GM21576 (cell line): Measurements from ENCODE around the gene UBE2QL1.

Source experiments
- ATAC-seq: cut with Tn5 transposase; IDR thresholded peaks from one replicate; pipeline ENCODE4 v1.9.1; 2021; ENCODE audit warnings: mild to moderate bottlenecking, moderate library complexity; ENCODE audit not compliant: unreplicated experiment

Gene UBE2QL1

GRCh38 chr5:6473284-6473683 lies 24.6 kb downstream of the UBE2QL1 start:
- no peak for ATAC-seq

DNA sequence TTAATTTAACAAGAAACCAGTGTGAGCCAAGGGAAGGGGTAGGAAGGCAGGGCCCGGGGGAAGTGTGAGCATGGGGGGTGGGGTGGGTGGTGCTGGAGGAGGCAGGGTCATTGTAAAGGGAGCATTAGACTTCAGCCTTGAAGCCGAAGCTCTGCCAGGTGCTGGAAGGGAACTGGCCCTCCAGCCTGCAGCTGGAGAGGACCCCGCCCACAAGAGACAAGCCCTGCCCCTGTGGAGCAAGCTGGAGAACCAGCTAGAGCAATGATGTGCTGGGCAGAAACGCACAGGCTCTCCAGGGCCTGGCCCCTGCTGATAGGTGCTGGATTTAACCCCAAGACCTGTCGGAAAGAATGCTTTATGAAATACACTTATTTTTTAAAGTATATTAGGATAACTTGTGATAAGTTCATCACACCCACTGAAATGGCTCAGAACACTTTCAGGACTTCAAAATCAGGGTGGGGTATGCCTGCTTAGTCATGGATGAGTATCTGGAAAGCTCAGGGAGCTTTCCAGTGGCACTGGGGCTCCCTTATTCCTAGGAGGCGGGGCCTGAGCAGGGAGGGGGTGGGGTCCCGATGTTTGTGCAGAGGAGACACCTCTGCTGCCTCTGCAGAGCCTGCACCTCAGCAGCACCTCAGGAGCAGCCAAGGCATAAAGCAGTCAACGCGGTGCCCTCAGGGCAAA lies 27.1 kb downstream of the UBE2QL1 start:
- no peak for ATAC-seq

GRCh38 chr5:6476313-6476661 lies 27.6 kb downstream of the UBE2QL1 start:
- no peak for ATAC-seq

DNA sequence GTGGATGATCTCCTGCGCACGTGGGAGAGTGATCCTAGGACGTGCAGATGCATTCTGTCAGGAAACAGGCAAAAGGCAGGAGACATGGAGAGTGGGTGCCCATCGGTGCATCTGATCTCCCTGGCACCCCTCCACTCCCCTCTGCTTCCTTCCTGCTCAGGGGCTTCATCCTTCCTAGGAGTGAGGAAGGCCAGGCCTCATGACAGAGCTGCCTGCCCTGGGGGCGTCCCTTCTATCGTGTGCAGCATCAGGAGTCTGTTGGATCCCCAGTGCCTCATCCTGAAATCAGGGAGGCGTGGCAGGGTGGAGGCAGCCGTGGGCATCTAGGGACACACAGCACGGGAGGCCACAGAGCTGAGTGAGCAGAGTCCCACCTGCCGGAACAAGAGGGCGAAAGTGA lies 30.1 kb downstream of the UBE2QL1 start:
- no peak for ATAC-seq

GRCh38 chr5:6480133-6481051 lies 31.7 kb downstream of the UBE2QL1 start:
- ATAC-seq = peak; percentile 58

- no peak for ATAC-seq
These were observed 34.1 kb downstream of the UBE2QL1 start for GRCh38 chr5:6482735-6483134.

- peak; percentile 88 for ATAC-seq
These were observed 35.3 kb downstream of the UBE2QL1 start for GRCh38 chr5:6483880-6484382.

- no peak for ATAC-seq
These were observed 35.8 kb downstream of the UBE2QL1 start for GRCh38 chr5:6484446-6484845.

GRCh38 chr5:6484899-6485298 lies 36.2 kb downstream of the UBE2QL1 start:
- no peak for ATAC-seq

DNA sequence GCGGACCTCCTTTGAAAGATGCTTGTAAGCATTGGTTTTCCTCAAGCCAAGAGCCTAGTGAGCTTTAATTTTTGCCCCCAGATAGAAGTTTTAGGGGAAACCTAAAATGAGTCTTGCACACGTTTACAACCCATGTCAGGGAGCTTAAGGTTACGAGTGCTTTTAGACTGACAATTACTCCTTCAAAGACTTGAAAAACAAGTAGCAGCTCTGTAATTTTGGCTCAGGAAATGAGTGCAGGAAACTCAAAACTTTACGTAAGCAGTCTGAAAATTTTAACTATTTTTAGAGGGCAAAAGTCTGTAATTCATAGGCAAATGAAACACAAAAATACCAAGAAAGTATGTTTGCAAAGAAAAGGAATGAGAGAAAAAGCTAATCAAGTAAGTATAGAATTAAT lies 36.8 kb downstream of the UBE2QL1 start:
- no peak for ATAC-seq

- ATAC-seq = no peak
These were observed 37.4 kb downstream of the UBE2QL1 start for GRCh38 chr5:6486074-6486473.

DNA sequence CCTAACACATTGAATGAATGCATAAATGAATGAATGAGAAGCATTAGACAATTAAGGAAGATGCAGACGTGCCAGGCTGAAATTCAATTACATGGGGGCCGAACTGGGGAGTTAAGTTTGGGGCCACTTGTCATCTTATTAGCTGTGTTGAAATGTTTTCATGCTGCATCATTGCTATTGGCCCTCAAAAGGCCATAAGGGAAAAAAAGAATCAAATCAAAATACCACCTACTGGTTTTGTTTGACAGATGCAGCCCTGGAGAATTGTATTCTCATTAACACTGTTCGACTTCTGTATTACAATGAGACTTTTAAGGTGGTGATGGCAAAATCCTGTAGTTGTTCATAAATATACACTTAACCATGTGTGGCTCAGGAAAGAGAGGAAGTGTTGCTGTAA lies 38.4 kb downstream of the UBE2QL1 start:
- ATAC-seq = no peak

- no peak for ATAC-seq
These were observed 39.4 kb downstream of the UBE2QL1 start for GRCh38 chr5:6488021-6488420.

- ATAC-seq = no peak
These were observed 41.1 kb downstream of the UBE2QL1 start for GRCh38 chr5:6489643-6490185.

DNA sequence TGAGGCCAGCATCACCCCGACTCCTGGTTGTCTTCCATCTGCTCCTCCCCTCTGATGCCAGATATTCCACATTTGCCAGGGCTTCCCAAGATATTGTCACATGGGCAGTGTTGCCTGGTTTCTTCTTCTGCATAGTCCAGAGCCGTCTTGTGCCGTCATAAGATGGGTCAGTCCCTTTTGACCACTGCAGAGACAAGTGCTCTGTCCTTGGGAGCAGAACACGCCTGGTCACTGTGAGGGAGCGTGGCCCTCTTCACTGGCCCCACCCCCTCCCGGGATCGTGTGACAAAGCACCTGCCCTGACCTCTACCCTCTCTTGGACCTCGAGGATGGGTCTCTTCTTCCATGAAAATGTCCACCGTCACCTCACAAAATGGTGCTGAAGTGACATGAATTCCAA lies 41.6 kb downstream of the UBE2QL1 start:
- no peak for ATAC-seq

GRCh38 chr5:6490693-6491092 lies 42.0 kb downstream of the UBE2QL1 start:
- no peak for ATAC-seq

DNA sequence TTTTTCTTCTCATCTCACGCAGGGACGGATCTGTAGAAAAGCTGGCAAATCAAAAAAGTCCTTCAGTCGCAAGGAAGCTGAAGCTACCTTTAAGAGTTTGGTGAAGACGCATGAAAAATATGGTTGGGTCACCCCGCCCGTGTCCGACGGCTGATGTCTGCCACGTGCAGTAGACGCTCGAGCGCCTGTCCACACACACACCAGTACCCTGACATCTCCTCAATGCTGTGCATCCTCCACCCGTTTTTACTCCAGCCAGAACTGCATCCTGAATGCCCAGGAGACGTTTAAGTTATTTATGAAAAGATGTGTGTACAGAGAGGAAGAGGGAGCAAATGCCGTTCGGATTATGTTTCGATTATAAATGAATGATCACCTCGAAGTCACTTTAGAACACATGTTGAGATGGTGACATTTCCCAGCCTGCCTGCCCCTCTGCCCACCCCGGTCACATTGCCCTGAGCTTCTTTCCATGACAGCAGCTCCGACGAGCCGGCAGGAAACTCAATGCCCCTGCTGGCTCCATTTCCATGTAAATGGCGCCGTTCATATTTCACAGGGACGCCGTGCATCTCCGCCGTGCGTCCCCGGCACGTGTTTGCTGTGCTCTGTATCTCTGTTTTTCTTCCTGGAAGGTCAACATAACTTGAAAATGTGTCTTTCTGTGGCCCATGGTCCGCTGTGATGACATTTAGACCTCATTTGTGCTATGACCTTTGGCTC lies 42.7 kb downstream of the UBE2QL1 start:
- no peak for ATAC-seq

GRCh38 chr5:6491919-6492290 lies 43.2 kb downstream of the UBE2QL1 start:
- no peak for ATAC-seq

DNA sequence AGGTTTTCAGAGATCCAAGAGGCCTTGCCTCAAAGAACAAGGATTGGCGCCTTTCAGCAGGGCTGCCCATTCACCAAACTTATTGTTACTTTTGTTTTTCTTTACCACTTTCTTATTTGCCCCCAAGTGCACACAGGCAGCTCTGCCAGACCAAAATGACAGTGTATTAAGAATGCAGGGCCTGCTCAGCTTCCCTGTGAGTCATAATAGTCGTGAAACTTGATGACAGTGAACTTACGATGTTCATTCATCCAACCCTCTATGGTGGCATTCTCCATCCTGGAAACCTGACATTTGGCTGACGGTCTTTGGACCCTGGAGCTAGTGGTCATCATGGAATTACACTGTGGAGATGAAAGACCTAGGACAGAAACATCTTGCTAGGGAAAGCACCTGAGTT lies 44.3 kb downstream of the UBE2QL1 start:
- peak; percentile 29 for ATAC-seq

DNA sequence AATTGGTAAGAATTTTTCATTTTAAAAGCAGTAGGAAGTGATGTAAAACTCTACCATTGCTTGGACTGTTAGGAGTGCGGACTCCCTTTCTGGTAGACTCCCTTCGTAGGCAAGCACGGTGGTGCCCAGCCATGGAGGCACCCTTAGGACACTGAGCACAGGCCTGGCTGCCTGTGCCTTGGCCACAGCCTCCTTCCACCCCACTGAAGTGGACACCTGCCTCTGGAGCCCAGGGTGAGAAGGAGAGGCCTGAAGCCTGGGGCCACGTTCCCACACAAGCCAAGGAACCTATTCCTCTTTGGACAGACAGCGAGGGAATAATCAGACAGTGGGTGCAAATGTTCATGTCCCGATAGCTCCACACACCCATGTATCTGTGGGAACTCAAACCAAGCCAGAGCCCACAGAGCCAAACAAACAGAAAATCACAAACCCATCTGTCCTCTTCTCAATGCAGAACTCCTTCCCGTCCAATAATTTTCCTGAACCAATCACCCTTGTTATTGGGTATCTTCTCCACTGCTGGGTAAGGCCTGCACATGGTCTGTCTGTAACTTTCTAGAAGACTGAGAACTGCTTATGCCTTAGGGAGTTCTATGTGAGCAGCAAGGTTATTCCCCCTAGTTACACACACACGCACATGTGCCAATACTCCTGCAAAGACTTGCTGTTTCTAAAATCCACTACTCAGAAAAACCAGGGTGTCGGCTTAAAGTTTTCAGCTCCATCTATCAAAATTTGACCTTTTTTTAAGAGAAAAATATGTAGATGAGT lies 45.2 kb downstream of the UBE2QL1 start:
- no peak for ATAC-seq
